Activated CD4-positive, alpha-beta memory T cell treated with anti-CD3 and anti-CD28 coated beads for 36 hours (primary cell): ENCODE results near the gene HYI. TPM values are rescaled to one million over a fixed set of nuclear protein-coding genes. Genes with fewer than 3 reads are reported as not detected.
"Not testable (repeated sequence)": the region's sequence is repeated elsewhere in the genome, so short reads cannot be mapped to it uniquely, and the experiment has no call there.

Experiments
- CTCF ChIA-PET: fragments of 350-600 bp; sonication (Branson Sonifier 250); formaldehyde crosslinking; loops from one replicate; lab custom pipeline; 2021; ENCODE audit warnings: antibody characterized with exemption, inconsistent platforms; lab: Charles Lee
- POLR2A ChIA-PET: fragments of 350-600 bp; sonication (Branson Sonifier 250); formaldehyde crosslinking; loops from one replicate; lab custom pipeline; 2021; ENCODE audit warnings: antibody characterized with exemption; lab: Charles Lee
- DNase-seq: peaks from one replicate; pipeline ENCODE4 v3.0.0-alpha.2; 2020
- H3K27ac Mint-ChIP-seq: one replicate; pipeline ENCODE4 v1.8.0; 2021; ENCODE audit warnings: mixed read lengths
- H3K27me3 Mint-ChIP-seq: one replicate; pipeline ENCODE4 v1.8.0; 2021; ENCODE audit warnings: mixed read lengths
- H3K36me3 Mint-ChIP-seq: one replicate; pipeline ENCODE4 v1.8.0; 2021; ENCODE audit warnings: mixed read lengths
- H3K4me1 Mint-ChIP-seq: one replicate; pipeline ENCODE4 v1.8.0; 2021; ENCODE audit warnings: low read depth, mixed read lengths
- H3K4me3 Mint-ChIP-seq: one replicate; pipeline ENCODE4 v1.8.0; 2021; ENCODE audit warnings: mild to moderate bottlenecking, mixed read lengths
- H3K9me3 Mint-ChIP-seq: one replicate; pipeline ENCODE4 v1.8.0; 2021; ENCODE audit warnings: mixed read lengths
- intact Hi-C: fragments of 100-400 bp; cut with micrococcal nuclease; formaldehyde crosslinking; loops from one replicate; pipeline ENCODE4 v1.15.1; 2023
- total RNA-seq, 2 experiments: library from RNA; stranded (reverse); gene quantifications; one replicate each; pipeline ENCODE4 v1.2.3, GENCODE V29; 2021

Gene HYI
- total RNA-seq, 2 experiments from 2014 or later: 11.9 to 13.9 TPM

DNA sequence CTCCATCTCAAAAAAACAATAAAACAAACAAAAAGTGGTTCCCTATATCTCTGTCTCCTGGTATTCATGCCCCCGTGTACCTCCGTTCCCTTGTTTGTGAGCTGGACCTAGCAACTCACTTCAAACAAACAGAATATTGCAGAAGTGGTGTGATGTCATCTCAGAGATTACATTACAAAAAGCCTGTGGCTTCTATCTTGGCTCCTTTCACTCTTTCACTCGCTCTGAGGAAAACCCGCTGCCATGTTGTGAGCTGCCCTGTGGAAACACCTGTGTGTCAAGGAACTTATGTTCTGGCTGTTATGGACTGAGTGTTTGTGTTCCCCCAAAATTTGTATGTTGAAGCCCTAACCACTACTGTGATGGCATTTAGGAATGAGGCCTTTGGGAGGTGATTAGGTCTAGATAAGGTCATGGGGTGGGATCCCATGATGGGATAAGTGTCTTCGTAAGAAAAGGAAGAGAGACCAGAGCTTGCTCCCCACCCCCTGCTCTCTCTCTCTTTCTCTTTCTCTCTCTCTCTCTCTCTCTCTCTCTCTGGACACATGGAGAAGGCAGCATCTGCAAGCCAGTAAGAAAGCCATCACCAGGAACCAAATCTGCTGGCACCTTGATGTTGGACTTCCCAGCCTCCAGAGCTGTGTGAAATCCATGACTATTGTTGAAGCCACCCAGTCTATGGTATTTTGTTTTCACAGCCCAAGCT is 7.4 kb upstream of the HYI start:
- H3K4me3 Mint-ChIP-seq: no peak overlapping the region
- ChIA-PET POLR2A (no interaction called here), CTCF (no interaction called here)
- no peaks in the 10 kb centered on the region for H3K4me1 Mint-ChIP-seq
- peaks cover 2% of the 10 kb centered on the region for H3K9me3 Mint-ChIP-seq
- no peaks in the 10 kb centered on the region for H3K36me3 Mint-ChIP-seq
- no peak overlapping the region for H3K27ac Mint-ChIP-seq
- peaks cover 12% of the 10 kb centered on the region for H3K27me3 Mint-ChIP-seq
- DNase-seq: no peak
- intact Hi-C loops: no loop called here

DNA sequence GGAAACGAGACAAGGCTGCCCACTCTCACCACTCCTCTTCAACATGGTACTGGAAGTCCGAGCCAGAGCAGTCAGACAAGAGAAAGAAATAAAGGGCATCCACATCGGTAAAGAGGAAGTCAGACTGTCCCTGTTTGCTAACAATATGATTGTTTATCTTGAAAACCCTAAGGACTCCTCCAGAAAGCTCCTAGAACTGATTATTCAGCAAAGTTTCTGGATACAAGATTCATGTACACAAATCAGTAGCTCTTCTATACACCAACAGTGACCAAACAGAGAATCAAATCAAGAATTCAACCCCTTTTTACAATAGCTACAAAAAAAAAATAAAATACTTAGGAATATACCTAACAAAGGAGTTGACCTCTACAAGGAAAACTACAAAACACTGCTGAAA is 4.6 kb upstream of the HYI start:
- H3K9me3 Mint-ChIP-seq, H3K4me3 Mint-ChIP-seq, DNase-seq, H3K36me3 Mint-ChIP-seq, CTCF ChIA-PET, POLR2A ChIA-PET, H3K27ac Mint-ChIP-seq: not testable (repeated sequence)
- intact Hi-C loops: loop anchor here (10.0 kb wide), 1 partner anchor 576 kb away; the partner anchor contains the start of gene SLC6A9
- peaks cover 13% of the 10 kb centered on the region for H3K4me1 Mint-ChIP-seq
- H3K27me3 Mint-ChIP-seq: peaks cover 20% of the 10 kb centered on the region

DNA sequence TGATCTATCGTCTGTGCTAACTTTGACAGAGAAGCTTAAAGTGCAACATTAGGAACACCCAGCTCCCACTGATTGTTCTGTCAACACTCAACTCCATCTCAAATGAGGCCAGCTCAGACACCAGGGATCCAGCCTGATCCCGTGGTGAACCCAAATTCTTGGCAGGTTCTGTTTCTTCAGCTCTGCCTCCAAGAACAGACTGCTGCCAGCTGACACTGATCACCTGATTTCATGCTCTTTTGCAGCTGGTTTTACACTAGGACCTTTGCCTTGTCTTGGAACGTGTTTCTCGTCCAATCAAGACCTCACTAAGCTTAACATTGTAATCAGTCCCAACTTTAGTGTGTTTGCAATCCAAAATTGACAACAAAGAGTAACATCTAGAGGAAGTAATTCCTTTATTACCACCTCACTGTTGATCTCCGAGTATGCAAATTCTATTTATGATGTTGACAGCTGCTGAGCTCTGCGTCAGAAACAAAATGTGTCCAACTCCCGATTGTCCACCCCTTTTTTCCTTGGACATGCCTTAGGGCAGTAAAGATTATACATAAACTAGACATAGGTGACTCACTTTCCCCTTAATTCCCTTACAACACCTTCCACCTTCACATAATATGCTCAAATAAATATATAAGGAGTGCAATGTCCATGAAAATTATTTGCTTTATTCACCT is 1.6 kb upstream of the HYI start:
- Mint-ChIP-seq H3K4me3 (no peak overlapping the region), H3K27me3 (peaks cover 18% of the 10 kb centered on the region), H3K36me3 (peaks cover 12% of the 10 kb centered on the region), H3K27ac (no peak overlapping the region), H3K4me1 (peaks cover 19% of the 10 kb centered on the region), H3K9me3 (no peaks in the 10 kb centered on the region)
- no peak for DNase-seq
- intact Hi-C loops: loop anchor here (2.0 to 10.0 kb wide), 2 partner anchors 67 to 579 kb away; partner anchors contain the start of genes MED8, SLC6A9 and SZT2
- CTCF ChIA-PET: interaction anchor here (0.9 to 2.1 kb wide), 2 partner anchors 228 to 480 kb away, joined by 4 to 8 read pairs; no protein-coding TSS in a partner anchor
- POLR2A ChIA-PET: interaction anchor here (1.6 kb wide), 1 partner anchor 66 kb away, joined by 6 read pairs; the partner anchor contains the start of genes MED8 and SZT2

DNA sequence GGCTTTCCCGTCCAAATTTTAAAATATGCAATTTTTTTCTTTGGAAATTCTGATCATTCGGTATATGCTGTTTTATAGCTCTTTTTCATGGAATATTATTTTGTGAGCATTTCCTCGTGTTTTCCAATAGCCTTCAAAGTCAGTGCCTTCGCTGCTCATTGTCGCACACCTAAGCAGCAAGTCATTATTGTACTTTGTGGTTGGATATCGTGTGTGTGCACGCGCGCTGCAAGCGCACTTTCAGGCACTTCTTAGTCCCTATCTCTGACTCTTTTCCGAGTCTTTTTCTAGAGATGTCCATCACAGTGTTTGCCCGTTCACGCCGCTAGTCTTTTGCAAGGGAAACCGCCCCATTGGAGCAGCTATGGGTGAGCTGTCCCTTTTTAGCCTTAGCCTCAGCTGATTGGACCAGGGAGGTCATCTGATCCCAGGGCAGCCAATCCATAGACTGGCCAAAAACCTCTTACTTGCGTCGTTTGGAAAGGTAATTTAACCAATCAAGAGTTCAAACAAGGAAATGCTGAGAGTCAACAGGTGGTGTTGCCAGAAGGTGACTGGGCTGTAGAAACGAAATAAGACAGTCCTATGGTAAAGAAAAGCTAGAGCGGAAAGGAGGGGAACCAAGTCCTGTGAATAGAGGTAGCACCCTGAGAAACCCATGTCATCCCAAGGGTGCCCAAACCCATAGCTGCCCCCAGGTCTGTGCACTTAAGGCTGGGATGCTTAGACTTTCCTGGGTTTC is 710 bp upstream of the HYI start:
- peaks cover 15% of the 10 kb centered on the region for H3K36me3 Mint-ChIP-seq
- ChIA-PET POLR2A (interaction anchor here (0.7 to 1.6 kb wide), 6 partner anchors 8 to 195 kb away, joined by 3 to 6 read pairs (median 3); partner anchors contain the start of genes KDM4A, MED8 and SZT2), CTCF (interaction anchor here (0.9 to 2.1 kb wide), 3 partner anchors 55 to 481 kb away, joined by 3 to 8 read pairs (median 4); no protein-coding TSS in a partner anchor)
- H3K9me3 Mint-ChIP-seq: no peaks in the 10 kb centered on the region
- peaks cover 19% of the 10 kb centered on the region for H3K4me1 Mint-ChIP-seq
- peak overlapping the region; percentile 80 for H3K4me3 Mint-ChIP-seq
- peak overlapping the region; percentile 85 for H3K27ac Mint-ChIP-seq
- intact Hi-C loops: loop anchor here (1.0 to 10.0 kb wide), 4 partner anchors 66 to 580 kb away; partner anchors contain the start of genes ELOVL1, MED8, SLC6A9 and ST3GAL3
- DNase-seq: peak; percentile 85
- H3K27me3 Mint-ChIP-seq: peaks cover 18% of the 10 kb centered on the region

DNA sequence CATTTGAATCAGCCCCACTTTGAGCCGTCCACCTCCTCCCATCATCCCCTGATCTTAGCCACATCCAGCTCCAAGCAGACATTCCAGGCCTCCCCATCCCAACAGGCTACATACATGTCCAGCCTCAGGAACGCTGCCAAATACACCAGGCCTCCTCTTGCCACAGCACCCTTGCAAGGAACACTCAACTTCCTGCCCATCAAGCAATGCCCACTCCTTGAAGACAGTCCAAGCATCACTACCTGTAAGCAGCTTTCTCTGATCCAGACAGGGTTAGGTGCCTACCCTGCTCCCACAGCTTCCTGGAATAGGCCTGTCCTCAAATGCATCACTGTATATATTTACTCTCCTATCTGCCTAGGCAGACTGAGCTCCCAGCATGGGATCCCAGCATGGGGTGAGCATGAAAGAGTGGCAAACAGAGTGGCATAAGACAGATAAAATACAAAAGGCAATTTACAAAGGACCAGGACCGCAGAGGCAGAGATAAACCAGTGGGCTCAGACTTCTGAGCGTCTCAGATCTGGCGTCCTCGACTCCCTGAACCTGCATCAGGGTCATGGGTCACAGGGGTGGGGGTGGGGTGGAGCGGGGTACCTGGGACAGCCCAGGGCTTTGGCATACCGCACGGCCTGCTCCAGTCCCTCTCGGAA is 816 bp downstream of the HYI start:
- ChIA-PET POLR2A (interaction anchor here (0.6 to 1.3 kb wide), 3 partner anchors 8 to 137 kb away, joined by 3 to 4 read pairs (median 3); no protein-coding TSS in a partner anchor), CTCF (interaction anchor here (1.2 kb wide), 1 partner anchor 226 kb away, joined by 3 read pairs; no protein-coding TSS in a partner anchor)
- intact Hi-C loops: loop anchor here (5.0 to 10.0 kb wide), 2 partner anchors 86 to 582 kb away; partner anchors contain the start of genes ELOVL1 and SLC6A9
- Mint-ChIP-seq H3K36me3 (peaks cover 15% of the 10 kb centered on the region), H3K27ac (peak overlapping the region; percentile 63), H3K9me3 (no peaks in the 10 kb centered on the region), H3K27me3 (peaks cover 15% of the 10 kb centered on the region), H3K4me3 (peak overlapping the region; percentile 69), H3K4me1 (peaks cover 19% of the 10 kb centered on the region)
- DNase-seq: no peak

DNA sequence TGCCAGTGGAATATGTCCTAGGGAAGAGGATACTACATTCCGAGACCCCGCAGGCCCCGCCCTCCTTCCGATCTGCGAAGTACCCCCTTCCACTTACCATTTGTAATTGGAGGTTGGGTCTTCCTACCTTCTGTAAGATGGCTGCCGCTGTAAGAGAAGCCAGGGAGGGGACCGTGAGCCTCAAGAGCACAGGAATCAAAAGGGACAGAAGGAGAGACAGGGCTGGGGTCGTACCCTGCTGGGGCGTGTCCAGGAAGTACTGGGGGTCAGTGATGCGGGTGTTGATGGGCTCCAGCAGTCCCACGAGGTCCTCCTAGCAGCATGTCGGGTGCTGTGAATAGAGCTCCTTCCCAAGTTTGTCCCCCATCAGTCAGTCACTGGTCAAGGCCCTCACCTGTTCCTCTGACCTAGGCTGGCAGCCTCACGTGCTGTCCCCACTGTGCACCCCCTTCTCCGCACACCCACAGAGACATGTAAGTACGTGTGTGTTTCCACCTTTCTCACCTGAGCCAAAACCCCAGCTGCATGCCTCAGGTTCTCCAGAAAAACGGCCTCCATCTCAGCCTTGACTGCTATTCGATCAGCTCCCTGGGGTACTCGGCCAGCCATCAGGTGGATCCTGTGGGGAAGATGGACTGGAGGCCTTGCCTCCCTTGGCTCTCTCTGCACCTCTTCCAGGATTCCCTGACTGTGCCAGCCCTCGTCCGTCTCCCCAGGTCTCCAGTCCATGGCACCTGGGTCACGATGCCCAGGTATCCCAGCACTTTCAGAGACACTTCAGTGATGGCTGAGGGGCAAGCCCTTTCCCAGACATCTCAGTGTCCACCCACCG is 1.8 kb downstream of the HYI start:
- peaks cover 11% of the 10 kb centered on the region for H3K27me3 Mint-ChIP-seq
- H3K4me1 Mint-ChIP-seq: peaks cover 19% of the 10 kb centered on the region
- ChIA-PET CTCF (interaction anchor here (1.2 kb wide), 1 partner anchor 225 kb away, joined by 3 read pairs; no protein-coding TSS in a partner anchor), POLR2A (interaction anchor here (0.6 kb wide), 1 partner anchor 136 kb away, joined by 4 read pairs; no protein-coding TSS in a partner anchor)
- intact Hi-C loops: loop anchor here (5.0 to 10.0 kb wide), 2 partner anchors 85 to 583 kb away; partner anchors contain the start of genes ELOVL1 and SLC6A9
- H3K9me3 Mint-ChIP-seq: no peaks in the 10 kb centered on the region
- peaks cover 15% of the 10 kb centered on the region for H3K36me3 Mint-ChIP-seq
- H3K4me3 Mint-ChIP-seq: no peak overlapping the region
- DNase-seq: no peak
- no peak overlapping the region for H3K27ac Mint-ChIP-seq

DNA sequence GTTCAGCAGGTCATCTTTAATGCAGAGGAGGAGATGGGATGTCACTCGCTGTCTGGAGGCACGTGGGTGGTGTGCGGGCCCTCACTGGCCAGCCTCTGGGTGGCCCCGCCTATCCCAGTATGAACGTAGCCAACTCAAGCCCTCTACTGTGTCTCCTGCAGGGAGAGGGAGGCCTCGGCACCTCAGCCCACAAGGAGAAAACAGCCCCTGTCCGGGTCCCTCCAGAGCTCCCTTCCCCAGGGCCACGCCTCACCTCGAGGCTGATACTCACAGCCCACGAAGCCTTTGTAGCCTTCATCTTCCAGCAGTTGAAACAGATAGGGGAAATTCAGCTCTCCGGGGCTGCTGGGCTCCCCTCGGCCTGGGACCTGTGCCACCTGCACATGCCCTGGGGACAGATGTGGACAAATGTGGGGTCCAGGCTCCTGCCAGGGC is 2.6 kb downstream of the HYI start:
- Mint-ChIP-seq H3K4me1 (peaks cover 19% of the 10 kb centered on the region), H3K27ac (no peak overlapping the region), H3K27me3 (peaks cover 7% of the 10 kb centered on the region), H3K4me3 (no peak overlapping the region), H3K36me3 (peaks cover 20% of the 10 kb centered on the region), H3K9me3 (no peaks in the 10 kb centered on the region)
- no peak for DNase-seq
- intact Hi-C loops: loop anchor here (5.0 to 10.0 kb wide), 2 partner anchors 84 to 584 kb away; partner anchors contain the start of genes ELOVL1 and SLC6A9
- CTCF ChIA-PET: no interaction called here
- POLR2A ChIA-PET: no interaction called here

DNA sequence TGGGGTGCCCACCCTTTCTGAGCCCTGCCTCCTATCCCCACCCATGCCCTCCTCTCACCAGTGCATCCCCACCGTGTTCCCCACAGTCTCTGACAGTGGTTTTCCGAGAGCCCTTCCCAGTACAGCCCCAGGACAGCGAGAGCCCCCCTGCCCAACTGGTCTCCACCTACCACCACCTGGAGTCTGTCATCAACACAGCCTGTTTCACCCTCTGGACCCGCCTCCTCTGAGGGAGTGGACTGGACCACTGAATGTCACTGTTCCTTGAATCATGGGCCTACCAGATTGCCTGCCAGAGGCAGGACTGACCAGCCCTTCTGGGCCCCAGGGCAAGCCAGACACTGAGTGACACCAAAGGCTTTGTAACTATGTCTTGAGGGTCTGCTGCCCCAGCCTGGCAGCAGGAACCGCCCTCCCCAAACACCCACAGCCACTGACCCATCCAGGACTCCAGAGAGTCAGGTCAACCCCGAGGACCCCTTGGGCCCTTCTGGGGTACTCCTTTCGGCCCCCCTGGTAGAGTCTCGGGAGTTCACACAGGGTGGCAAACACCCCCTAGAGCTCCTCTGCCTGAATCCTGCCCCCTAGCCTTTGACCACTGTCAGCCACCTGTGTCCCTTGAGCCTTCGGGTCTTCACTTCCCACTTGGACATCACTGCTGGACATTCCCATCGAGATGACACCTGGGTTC is 3.3 kb downstream of the HYI start:
- H3K27me3 Mint-ChIP-seq: peaks cover 4% of the 10 kb centered on the region
- no peaks in the 10 kb centered on the region for H3K9me3 Mint-ChIP-seq
- H3K4me1 Mint-ChIP-seq: peaks cover 19% of the 10 kb centered on the region
- intact Hi-C loops: loop anchor here (5.0 to 10.0 kb wide), 2 partner anchors 83 to 584 kb away; partner anchors contain the start of genes ELOVL1 and SLC6A9
- no peak overlapping the region for H3K27ac Mint-ChIP-seq
- ChIA-PET POLR2A (no interaction called here), CTCF (no interaction called here)
- DNase-seq: no peak
- no peak overlapping the region for H3K4me3 Mint-ChIP-seq
- H3K36me3 Mint-ChIP-seq: peaks cover 24% of the 10 kb centered on the region

DNA sequence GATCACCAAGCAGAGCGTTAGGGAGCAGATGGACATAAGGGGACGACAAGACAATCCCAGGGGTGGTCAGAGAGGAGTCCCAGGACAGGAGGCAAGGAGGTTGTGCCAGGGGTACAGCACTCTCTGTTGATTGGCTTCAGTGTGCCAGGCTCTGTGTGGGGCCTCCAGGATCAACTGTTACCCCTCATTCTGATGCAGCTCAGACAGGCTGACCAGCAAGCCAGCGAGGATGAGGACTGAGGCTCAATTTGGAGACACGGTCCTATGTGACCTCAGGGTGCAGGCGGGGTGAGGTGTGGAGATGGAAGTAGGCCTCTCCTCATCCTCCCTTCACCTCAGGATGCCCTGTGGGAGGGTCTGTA is 4.0 kb downstream of the HYI start:
- H3K27me3 Mint-ChIP-seq: no peaks in the 10 kb centered on the region
- intact Hi-C loops: loop anchor here (5.0 to 10.0 kb wide), 2 partner anchors 82 to 585 kb away; partner anchors contain the start of genes ELOVL1 and SLC6A9
- ChIA-PET POLR2A (no interaction called here), CTCF (no interaction called here)
- H3K4me3 Mint-ChIP-seq: no peak overlapping the region
- peaks cover 15% of the 10 kb centered on the region for H3K4me1 Mint-ChIP-seq
- H3K36me3 Mint-ChIP-seq: peaks cover 23% of the 10 kb centered on the region
- no peaks in the 10 kb centered on the region for H3K9me3 Mint-ChIP-seq
- no peak for DNase-seq
- no peak overlapping the region for H3K27ac Mint-ChIP-seq
